IPS DF 19.7 (cell line): ENCODE data around the gene TMEM217.
A peak's percentile ranks its signal among the peaks of the same experiment; 100 is the strongest.
"Not testable (repeated sequence)": the region's sequence is repeated elsewhere in the genome, so short reads cannot be mapped to it uniquely, and the experiment has no call there.

Experiments used
- DNase-seq: peaks from one replicate; pipeline ENCODE4 v3.0.0-alpha.2; 2013; ENCODE audit warnings: low read depth, low spot score

The TMEM217 gene

DNA sequence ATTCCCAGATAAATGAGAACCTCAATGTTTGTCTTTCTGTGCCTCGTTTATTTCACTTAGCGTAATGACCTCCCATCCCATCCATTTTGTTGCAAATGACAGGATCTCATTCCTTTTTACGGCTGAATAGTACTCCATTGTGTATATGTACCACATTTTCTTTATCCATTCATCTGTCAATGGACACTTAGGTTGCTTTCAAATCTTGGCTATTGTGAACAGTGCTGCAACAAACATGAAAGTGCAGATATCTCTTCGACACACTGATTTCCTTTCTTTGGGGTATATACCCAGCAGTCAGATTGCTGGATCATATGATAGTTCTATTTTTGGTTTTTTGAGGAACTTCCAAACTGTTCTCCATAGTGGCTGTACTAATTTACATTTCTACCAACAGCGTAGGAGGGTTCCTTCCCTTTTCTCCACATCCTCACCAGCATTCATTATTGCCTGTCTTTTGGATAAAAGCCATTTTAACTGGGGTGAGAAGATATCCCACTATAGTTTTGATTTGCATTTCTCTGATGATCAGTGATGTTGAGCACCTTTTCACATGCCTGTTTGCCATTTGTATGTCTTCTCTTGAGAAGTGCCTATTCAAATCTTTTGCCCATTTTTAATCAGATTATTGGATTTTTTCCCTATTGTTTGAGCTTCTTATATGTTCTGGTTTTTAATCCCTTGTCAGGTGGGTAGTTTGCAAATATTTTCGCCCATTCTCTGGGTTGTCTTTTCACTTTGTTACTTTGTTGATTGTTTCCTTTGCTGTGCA, 71.8 kb downstream of the TMEM217 start:
- not testable (repeated sequence) for DNase-seq

DNA sequence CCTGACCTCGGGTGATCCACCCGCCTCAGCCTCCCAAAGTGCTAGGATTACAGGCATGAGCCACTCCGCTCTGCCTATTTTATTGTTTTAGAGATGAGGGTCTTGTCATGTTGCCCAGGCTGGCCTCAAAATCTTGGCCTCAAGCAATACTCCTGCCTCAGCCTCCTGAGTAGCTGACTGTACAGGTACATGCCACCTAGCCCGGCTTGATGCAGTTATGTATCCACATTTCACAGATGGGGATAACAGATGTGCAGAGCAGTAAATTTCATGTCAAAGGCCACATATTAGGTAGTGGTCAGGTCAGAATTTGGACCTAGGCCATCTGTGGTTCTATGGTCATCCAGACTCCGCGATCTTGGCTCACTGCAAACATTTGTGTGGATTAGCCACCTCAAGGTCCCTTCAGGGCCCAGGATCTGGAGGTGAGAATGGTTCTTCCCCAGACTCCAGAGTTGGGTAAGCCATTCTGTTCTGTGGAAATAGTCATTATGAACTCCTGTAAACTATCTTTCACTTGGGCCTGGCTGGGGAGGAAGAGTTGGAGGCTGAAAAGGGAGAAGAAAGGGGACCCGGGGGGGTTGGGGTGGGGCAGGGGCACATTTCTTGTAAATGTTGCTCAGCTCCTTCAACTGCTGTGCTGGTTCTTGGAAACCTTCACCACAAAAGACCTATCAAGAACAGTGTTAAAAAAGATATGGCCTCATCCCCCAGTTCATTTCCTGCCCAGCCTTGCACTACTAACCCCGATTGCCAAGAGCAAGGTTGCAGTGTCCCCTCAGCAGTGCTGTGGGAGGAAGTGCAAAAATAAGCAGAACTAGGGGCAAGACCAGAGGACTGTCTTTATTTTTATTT, 75.0 kb downstream of the TMEM217 start:
- no peak for DNase-seq

DNA sequence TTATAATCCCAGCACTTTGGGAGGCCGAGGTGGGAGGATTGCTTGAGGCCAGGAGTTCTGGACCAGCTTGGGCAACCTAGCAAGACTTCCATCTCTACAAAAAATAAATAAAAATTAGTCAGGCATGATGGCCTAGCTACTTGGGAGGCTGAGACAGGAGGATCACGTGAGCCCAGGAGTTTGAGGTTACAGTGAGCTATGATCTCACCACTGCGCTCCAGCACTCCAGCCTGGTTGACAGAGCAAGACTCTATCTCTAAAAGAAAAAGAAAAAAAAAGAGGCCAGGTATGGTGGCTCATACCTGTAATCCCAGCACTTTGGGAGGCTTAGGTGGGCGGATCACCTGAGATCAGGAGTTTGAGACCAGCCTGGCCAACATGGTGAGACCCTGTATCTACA, 77.3 kb downstream of the TMEM217 start:
- not testable (repeated sequence) for DNase-seq

GRCh38 chr6:37180075-37180474, 77.9 kb downstream of the TMEM217 start:
- DNase-seq: no peak

- no peak for DNase-seq
Observed at GRCh38 chr6:37177935-37178517, 79.9 kb downstream of the TMEM217 start.

- no peak for DNase-seq
Observed at GRCh38 chr6:37177077-37177934, 80.6 kb downstream of the TMEM217 start.

GRCh38 chr6:37176268-37177076, 81.5 kb downstream of the TMEM217 start:
- no peak for DNase-seq

- DNase-seq: no peak
Observed at GRCh38 chr6:37175332-37176267, 82.3 kb downstream of the TMEM217 start.

DNA sequence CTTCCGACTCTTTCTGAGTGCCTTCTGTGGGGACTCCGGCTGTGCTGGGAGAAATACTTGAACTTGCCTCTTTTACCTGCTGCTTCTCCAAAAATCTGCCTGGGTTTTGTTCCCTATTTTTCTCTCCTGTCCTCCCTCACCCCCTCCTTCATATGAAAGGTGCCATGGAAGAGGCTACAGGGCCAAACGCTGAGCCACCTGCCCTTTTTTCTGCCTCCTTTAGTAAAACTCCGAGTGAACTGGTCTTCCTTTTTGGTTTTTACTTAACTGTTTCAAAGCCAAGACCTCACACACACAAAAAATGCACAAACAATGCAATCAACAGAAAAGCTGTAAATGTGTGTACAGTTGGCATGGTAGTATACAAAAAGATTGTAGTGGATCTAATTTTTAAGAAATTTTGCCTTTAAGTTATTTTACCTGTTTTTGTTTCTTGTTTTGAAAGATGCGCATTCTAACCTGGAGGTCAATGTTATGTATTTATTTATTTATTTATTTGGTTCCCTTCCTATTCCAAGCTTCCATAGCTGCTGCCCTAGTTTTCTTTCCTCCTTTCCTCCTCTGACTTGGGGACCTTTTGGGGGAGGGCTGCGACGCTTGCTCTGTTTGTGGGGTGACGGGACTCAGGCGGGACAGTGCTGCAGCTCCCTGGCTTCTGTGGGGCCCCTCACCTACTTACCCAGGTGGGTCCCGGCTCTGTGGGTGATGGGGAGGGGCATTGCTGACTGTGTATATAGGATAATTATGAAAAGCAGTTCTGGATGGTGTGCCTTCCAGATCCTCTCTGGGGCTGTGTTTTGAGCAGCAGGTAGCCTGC, 83.2 kb downstream of the TMEM217 start:
- DNase-seq: no peak

DNA sequence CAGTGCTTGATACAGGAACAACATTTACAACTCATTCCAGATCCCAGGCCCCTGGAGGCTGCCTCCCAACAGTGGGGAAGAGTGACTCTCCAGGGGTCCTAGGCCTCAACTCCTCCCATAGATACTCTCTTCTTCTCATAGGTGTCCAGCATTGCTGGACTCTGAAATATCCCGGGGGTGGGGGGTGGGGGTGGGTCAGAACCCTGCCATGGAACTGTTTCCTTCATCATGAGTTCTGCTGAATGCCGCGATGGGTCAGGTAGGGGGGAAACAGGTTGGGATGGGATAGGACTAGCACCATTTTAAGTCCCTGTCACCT, 83.8 kb downstream of the TMEM217 start:
- DNase-seq: no peak

DNA sequence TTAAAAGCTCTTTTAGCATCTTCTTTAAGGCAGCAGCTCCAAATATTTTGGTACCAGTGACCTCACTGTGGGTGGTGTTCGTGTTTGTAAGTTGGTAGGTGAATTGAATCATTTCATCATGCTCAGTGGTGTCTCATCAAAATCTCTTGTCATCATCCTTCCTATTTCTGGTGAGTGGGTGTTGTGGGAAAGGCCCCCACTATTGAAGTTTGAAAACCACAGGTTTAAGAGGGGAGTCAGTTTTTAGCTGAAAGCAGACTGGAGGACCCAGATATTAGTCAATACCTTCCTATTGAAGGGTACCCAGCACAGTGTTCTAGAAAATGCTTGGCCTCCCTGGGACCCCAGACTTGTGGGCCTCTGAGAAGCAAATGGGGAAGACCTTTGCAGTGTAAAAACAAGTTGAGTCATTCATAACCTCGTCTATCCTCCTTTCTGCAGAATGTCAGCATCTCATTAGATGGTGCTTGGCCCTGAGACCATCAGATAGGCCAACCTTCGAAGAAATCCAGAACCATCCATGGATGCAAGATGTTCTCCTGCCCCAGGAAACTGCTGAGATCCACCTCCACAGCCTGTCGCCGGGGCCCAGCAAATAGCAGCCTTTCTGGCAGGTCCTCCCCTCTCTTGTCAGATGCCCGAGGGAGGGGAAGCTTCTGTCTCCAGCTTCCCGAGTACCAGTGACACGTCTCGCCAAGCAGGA, 84.3 kb downstream of the TMEM217 start:
- DNase-seq: no peak

DNA sequence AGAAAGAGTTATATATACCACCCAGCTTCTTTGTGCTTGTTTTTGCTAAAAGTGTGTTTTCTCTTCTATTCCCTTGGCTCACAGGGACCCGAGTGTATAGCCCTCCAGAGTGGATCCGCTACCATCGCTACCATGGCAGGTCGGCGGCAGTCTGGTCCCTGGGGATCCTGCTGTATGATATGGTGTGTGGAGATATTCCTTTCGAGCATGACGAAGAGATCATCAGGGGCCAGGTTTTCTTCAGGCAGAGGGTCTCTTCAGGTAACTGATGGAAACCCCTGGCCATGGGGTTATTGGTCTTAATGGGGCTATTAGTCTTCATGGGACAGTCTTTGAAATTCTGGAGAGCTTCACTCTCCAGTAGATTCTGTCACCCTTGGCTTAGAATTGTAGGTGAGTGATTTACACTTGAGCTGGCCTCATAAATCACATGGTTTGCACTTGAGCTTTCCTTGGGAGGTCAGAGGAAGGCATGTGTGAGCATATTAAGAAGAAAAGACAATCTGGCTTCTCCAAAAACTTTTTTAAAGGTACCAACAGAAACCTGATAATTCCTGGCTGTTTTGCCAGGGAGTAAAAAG, 84.9 kb downstream of the TMEM217 start:
- DNase-seq: no peak

DNA sequence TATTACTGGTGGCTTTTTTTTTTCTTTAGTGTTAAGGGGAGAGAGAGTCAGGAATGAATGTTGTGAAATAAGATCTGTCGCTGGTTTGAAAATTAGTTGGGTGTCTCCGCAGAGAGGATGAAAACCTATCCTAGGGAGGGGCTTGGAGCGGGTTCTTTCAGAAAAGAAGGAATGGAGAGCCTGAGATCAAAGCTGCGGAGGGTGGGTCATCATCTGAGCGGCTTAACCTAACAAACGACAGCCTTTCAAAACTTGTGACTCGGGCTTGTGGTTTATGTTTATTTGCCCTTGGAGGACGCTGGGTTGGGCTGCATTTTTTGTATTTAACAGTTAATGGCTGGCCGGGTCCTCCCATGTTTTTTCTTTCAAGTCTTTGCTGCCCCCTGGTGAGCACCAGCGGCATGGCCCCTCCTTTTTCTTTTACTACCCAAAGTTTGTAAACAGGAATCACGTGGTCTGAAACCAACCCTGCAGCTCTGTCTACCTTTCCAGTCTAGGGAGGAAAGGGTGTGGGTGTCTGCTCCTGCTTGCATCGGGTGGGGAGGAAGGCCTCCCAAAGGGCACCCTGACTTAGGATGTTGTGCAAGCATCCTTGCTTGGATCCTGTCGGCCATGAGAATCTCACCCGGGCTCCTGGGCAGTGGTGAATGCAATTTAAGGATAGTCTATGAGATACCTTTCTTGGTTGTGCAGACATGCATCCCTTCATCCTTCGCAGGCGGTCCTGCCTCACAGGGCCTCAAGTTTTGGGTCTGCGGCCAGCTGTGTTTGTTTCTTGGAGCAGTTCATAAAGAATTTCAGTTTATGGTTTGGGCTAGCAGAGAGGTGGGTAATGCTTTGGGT, 85.8 kb downstream of the TMEM217 start:
- peak; percentile 81 for DNase-seq

DNA sequence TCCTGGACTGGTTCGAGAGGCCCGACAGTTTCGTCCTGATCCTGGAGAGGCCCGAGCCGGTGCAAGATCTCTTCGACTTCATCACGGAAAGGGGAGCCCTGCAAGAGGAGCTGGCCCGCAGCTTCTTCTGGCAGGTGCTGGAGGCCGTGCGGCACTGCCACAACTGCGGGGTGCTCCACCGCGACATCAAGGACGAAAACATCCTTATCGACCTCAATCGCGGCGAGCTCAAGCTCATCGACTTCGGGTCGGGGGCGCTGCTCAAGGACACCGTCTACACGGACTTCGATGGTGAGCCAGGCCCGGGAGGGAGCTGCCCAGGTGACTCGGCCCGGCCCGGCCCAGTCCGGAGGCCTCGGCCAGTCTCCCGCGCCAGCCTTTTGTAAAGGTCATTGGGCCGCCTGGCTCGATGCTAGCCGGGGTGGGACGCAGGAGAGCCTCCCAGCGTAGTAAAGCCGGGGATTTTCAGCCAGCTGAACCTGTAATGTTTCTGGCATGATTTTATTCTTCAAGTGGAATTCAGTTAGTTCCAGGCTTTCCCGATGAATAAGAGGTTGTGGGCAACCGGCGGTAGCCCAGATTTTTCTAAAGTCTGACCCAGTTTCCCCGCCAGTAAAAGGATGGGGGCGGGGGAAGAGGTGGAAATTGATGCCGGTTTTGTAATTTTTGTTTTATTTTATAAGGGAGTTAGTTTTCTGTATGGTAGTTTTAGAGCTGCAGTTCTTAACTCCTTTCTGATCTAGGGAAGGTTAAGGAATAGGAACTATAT, 86.6 kb downstream of the TMEM217 start:
- no peak for DNase-seq

- DNase-seq: no peak
Observed at GRCh38 chr6:37170273-37171200, 87.4 kb downstream of the TMEM217 start.
